Smooth muscle cell (in vitro differentiated cells): ENCODE measurements around the gene FN3K. TPM values are rescaled to one million over a fixed set of nuclear protein-coding genes. Genes with fewer than 3 reads are reported as not detected.

Experiments
- DNase-seq: peaks from one replicate; lab custom pipeline; 2025; ENCODE audit not compliant: unreplicated experiment; lab: John Stamatoyannopoulos, UW
- H2AFZ ChIP-seq: fragments of 200-600 bp; sonication (generic); 2 replicates; pipeline ENCODE4 v1.6.0; 2016; ENCODE audit warnings: antibody characterized with exemption, low read depth, mild to moderate bottlenecking
- H3F3A ChIP-seq: fragments of 200-600 bp; sonication (generic); 2 replicates; pipeline ENCODE4 v1.6.0; 2017; ENCODE audit warnings: antibody characterized with exemption, low read depth
- H3K27ac ChIP-seq: fragments of 200-600 bp; sonication (generic); 2 replicates; pipeline ENCODE4 v1.5.1; 2016; ENCODE audit warnings: low read depth, mild to moderate bottlenecking
- H3K27me3 ChIP-seq: fragments of 200-600 bp; sonication (generic); 2 replicates; pipeline ENCODE4 v1.6.1; 2016; ENCODE audit warnings: low read depth, mild to moderate bottlenecking
- H3K36me3 ChIP-seq: fragments of 200-600 bp; sonication (generic); 2 replicates; pipeline ENCODE4 v1.5.1; 2016; ENCODE audit warnings: low read depth
- H3K4me1 ChIP-seq: fragments of 200-600 bp; sonication (generic); 2 replicates; pipeline ENCODE4 v1.5.1; 2016; ENCODE audit warnings: low read depth
- H3K4me2 ChIP-seq: fragments of 200-600 bp; sonication (generic); 2 replicates; pipeline ENCODE4 v1.6.0; 2016; ENCODE audit warnings: mild to moderate bottlenecking
- H3K4me3 ChIP-seq: fragments of 200-600 bp; sonication (generic); 2 replicates; pipeline ENCODE4 v1.5.1; 2016; ENCODE audit warnings: mild to moderate bottlenecking
- H3K79me2 ChIP-seq: fragments of 200-600 bp; sonication (generic); 2 replicates; pipeline ENCODE4 v1.6.0; 2016; ENCODE audit warnings: low read depth, mild to moderate bottlenecking
- H3K9ac ChIP-seq: fragments of 200-600 bp; sonication (generic); 2 replicates; pipeline ENCODE4 v1.6.0; 2016; ENCODE audit warnings: low read depth
- H3K9me3 ChIP-seq: fragments of 200-600 bp; sonication (generic); replicated peaks from 2 replicates; pipeline ENCODE4 v1.5.1; 2016; ENCODE audit warnings: low read depth
- H4K20me1 ChIP-seq: fragments of 200-600 bp; sonication (generic); 2 replicates; pipeline ENCODE4 v1.6.0; 2016; ENCODE audit warnings: low read depth
- WGBS: methylation state at CpG from one replicate; pipeline ENCODE4 v1.1.7; 2016; ENCODE audit warnings: low lambda C conversion rate; 5-methylcytosine and 5-hydroxymethylcytosine counted together
- polyA plus RNA-seq: library from polyadenylated mRNA; unstranded; fragments of >200 nt; fragmentation: Nextera tagmentation; extraction: Ambion mirVana; gene quantifications from 2 replicates; pipeline ENCODE4 v1.2.1, GENCODE V29; 2016
- total RNA-seq: library from RNA; depleted of rRNA; stranded (reverse); fragments of >200 nt; gene quantifications from 2 replicates; pipeline ENCODE4 v1.2.3, GENCODE V29; 2014
- TF ChIP-seq, protein P1 (sequence below): fragments of 200-600 bp; sonication (generic); IDR thresholded peaks from 2 replicates; pipeline ENCODE4 v1.5.1; 2017; ENCODE audit warnings: borderline replicate concordance, mild to moderate bottlenecking, antibody characterized with exemption; ENCODE audit not compliant: insufficient read depth, poor library complexity, severe bottlenecking

The FN3K gene
- total and polyA plus RNA-seq, 2 experiments from 2014 or later: 0.94 to 1.2 TPM

DNA sequence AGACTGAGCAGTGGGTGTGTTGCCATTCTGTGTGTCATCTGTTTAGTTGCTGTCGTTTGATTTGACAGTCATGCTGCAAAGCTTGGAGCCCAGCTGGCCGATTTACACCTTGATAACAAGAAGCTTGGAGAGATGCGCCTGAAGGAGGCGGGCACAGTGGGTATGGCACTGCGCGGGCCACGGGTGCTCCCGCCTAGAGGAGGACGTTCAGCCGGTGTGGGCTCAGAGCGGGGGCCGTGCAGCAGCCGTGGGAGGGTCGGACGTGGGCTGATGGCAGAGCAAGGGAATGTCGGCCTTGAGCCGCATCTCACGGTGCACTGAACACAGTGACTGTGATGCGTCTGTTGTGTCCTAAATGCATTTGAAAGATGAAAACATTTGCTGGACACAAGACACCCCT is 15.2 kb upstream of the FN3K start:
- no peaks in the 10 kb centered on the region for H3K9me3 ChIP-seq
- peaks cover 5% of the 10 kb centered on the region for H3K4me1 ChIP-seq
- DNase-seq: no peak
- H3K4me3 ChIP-seq: no peak overlapping the region
- peaks cover 3% of the 10 kb centered on the region for H4K20me1 ChIP-seq
- H3K27ac ChIP-seq: no peak overlapping the region
- TF ChIP-seq, protein P1, sequence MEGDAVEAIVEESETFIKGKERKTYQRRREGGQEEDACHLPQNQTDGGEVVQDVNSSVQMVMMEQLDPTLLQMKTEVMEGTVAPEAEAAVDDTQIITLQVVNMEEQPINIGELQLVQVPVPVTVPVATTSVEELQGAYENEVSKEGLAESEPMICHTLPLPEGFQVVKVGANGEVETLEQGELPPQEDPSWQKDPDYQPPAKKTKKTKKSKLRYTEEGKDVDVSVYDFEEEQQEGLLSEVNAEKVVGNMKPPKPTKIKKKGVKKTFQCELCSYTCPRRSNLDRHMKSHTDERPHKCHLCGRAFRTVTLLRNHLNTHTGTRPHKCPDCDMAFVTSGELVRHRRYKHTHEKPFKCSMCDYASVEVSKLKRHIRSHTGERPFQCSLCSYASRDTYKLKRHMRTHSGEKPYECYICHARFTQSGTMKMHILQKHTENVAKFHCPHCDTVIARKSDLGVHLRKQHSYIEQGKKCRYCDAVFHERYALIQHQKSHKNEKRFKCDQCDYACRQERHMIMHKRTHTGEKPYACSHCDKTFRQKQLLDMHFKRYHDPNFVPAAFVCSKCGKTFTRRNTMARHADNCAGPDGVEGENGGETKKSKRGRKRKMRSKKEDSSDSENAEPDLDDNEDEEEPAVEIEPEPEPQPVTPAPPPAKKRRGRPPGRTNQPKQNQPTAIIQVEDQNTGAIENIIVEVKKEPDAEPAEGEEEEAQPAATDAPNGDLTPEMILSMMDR: no peak
- no peaks in the 10 kb centered on the region for H3K36me3 ChIP-seq
- H3K9ac ChIP-seq: no peak overlapping the region
- no peak overlapping the region for H2AFZ ChIP-seq
- WGBS: 95% methylated on average over 19 of the region's 19 CpGs
- no peaks in the 10 kb centered on the region for H3K27me3 ChIP-seq
- peaks cover 9% of the 10 kb centered on the region for H3K79me2 ChIP-seq
- no peak overlapping the region for H3K4me2 ChIP-seq
- H3F3A ChIP-seq: no peaks in the 10 kb centered on the region

DNA sequence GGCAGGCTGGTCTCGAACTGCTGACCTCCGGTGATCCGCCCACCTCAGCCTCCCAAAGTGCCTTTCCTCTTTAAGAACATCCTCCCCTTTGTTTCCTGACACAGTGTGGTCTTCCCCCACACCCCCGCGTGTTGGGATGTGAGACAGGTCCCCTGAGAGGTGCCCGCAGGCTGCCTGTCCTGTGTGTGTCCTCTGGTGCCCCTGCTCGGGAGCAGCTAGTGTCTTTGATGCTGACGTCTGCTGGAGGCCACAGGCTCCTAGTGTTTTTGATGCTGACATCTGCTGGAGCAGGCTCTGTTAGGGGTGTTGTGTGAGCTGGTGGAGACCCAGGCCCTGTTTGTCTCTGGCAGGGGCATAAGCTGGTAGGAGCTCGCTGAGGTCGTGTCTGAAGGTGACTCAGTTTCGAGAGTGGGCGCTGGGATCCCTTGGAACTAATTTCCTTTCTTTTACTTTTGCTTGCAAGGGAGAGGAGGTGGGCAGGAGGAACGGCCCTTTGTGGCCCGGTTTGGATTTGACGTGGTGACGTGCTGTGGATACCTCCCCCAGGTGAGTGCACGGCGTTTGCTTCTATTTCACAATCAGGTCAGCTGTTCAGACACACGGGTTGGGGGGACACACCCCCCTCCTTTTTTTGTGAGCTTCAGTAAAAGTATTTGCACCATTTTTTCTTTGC is 12.9 kb upstream of the FN3K start:
- no peaks in the 10 kb centered on the region for H3K27me3 ChIP-seq
- no peaks in the 10 kb centered on the region for H3K9me3 ChIP-seq
- no peak overlapping the region for H2AFZ ChIP-seq
- TF ChIP-seq, protein P1: no peak
- H3K36me3 ChIP-seq: no peaks in the 10 kb centered on the region
- peaks cover 5% of the 10 kb centered on the region for H3K79me2 ChIP-seq
- 98% methylated on average over 19 of the region's 19 CpGs for WGBS
- no peak overlapping the region for H3K4me3 ChIP-seq
- H4K20me1 ChIP-seq: no peaks in the 10 kb centered on the region
- no peak overlapping the region for H3K4me2 ChIP-seq
- no peaks in the 10 kb centered on the region for H3F3A ChIP-seq
- peaks cover 4% of the 10 kb centered on the region for H3K4me1 ChIP-seq
- H3K9ac ChIP-seq: no peak overlapping the region
- H3K27ac ChIP-seq: no peak overlapping the region
- DNase-seq: no peak

DNA sequence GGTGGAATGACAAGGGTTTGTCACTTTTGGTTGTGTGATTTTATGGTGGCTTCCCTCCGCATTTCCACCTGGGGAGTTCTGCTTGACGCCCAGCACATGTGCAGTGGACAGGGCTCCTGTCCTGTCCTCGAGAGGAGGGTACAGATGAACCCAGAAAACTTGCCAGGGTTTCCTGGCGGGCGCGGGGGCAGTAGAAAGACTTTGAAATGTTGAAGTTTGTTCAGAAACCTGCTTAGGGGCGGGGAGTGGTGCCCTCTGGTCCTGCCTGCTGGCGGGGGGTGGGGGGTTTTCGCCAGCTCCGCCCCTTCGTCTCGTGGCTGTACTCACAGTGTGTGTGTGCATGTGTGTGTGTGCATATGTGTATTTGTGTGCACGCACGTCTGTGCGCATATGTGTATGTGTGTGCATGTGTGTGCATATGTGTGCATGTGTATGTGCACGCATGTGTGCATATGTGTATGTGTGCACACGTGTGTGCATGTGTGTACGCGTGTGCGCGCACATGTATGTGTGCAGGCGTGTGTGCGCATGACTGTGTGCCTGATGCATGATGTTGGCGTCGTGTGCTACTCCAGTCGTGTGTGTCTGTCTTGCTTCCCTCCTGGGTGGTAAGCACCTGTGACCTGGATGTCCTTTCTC is 12.1 kb upstream of the FN3K start:
- 92% methylated on average over 26 of the region's 26 CpGs for WGBS
- Histone ChIP-seq H3F3A (no peaks in the 10 kb centered on the region), H2AFZ (no peak overlapping the region), H4K20me1 (no peaks in the 10 kb centered on the region), H3K9me3 (no peaks in the 10 kb centered on the region), H3K4me3 (no peak overlapping the region), H3K4me2 (no peak overlapping the region), H3K27me3 (no peaks in the 10 kb centered on the region), H3K4me1 (no peaks in the 10 kb centered on the region), H3K36me3 (no peaks in the 10 kb centered on the region), H3K27ac (no peak overlapping the region), H3K79me2 (no peaks in the 10 kb centered on the region), H3K9ac (no peak overlapping the region)
- no peak for DNase-seq
- TF ChIP-seq, protein P1: no peak
